Neural cell (in vitro differentiated cells): ENCODE data around the gene TRAPPC3. TPM values are rescaled to one million over a fixed set of nuclear protein-coding genes. Genes with fewer than 3 reads are reported as not detected.

Experiments
- H2AFZ ChIP-seq: fragments of 200-600, 300-800 bp; sonication (generic), shearing (Covaris generic); 2 replicates; pipeline ENCODE4 v1.6.0; 2014; ENCODE audit warnings: low read depth, mild to moderate bottlenecking, antibody characterized with exemption, low read length, moderate library complexity
- H3F3A ChIP-seq: fragments of 200-600 bp; shearing (Covaris generic); 2 replicates; pipeline ENCODE4 v1.6.1; 2016; ENCODE audit warnings: mild to moderate bottlenecking, moderate library complexity, mixed read lengths, antibody characterized with exemption, low read length; ENCODE audit not compliant: insufficient read depth, poor library complexity, severe bottlenecking
- H3K27ac ChIP-seq: fragments of 200-600, 300-800 bp; sonication (generic), shearing (Covaris generic); 2 replicates; pipeline ENCODE4 v1.5.1; 2014; ENCODE audit warnings: mild to moderate bottlenecking, low read length, moderate library complexity
- H3K27me3 ChIP-seq: fragments of 300-800, 200-600 bp; sonication (generic), shearing (Covaris generic); 2 replicates; pipeline ENCODE4 v1.6.0; 2014; ENCODE audit warnings: mild to moderate bottlenecking, low read depth, low read length, moderate library complexity; ENCODE audit not compliant: insufficient read depth
- H3K36me3 ChIP-seq: fragments of 300-800, 200-600 bp; sonication (generic), shearing (Covaris generic); 2 replicates; pipeline ENCODE4 v1.5.1; 2014; ENCODE audit warnings: mild to moderate bottlenecking, antibody characterized with exemption, low read length, moderate library complexity; ENCODE audit not compliant: insufficient read depth
- H3K4me2 ChIP-seq: fragments of 300-800, 200-600 bp; sonication (generic), shearing (Covaris generic); 2 replicates; pipeline ENCODE4 v1.6.0; 2014; ENCODE audit warnings: mild to moderate bottlenecking, low read length
- H3K4me3 ChIP-seq: fragments of 300-800, 200-600 bp; sonication (generic), shearing (Covaris generic); 2 replicates; pipeline ENCODE4 v1.5.1; 2014; ENCODE audit warnings: mild to moderate bottlenecking, low read length, moderate library complexity
- H3K79me2 ChIP-seq: fragments of 200-600 bp; shearing (Covaris generic); replicated peaks from 2 replicates; pipeline ENCODE4 v1.6.0; 2014; ENCODE audit warnings: mild to moderate bottlenecking, low read length, moderate library complexity; ENCODE audit not compliant: insufficient read depth
- H3K9ac ChIP-seq: fragments of 300-800, 200-600 bp; sonication (generic), shearing (Covaris generic); 2 replicates; pipeline ENCODE4 v1.6.1; 2016; ENCODE audit warnings: mild to moderate bottlenecking, low read length, mixed read lengths
- H3K9me2 ChIP-seq: fragments of 200-600 bp; shearing (Covaris generic); 2 replicates; pipeline ENCODE4 v1.6.1; 2016; ENCODE audit warnings: mild to moderate bottlenecking, low read length, mixed read lengths; ENCODE audit not compliant: insufficient read depth
- H3K9me3 ChIP-seq: fragments of 200-600, 300-800 bp; sonication (generic), shearing (Covaris generic); 2 replicates; pipeline ENCODE4 v1.6.1; 2016; ENCODE audit warnings: mild to moderate bottlenecking, mixed run types, low read length, moderate library complexity, mixed read lengths
- H4K20me1 ChIP-seq: fragments of 200-600 bp; shearing (Covaris generic); 2 replicates; pipeline ENCODE4 v1.6.1; 2016; ENCODE audit warnings: mild to moderate bottlenecking, mixed run types; ENCODE audit not compliant: insufficient read depth
- EP300 ChIP-seq: fragments of 450-650 bp; conservative IDR thresholded peaks from 2 replicates; pipeline ENCODE4 v1.6.1; 2014; ENCODE audit warnings: antibody characterized with exemption, mild to moderate bottlenecking, moderate library complexity; ENCODE audit not compliant: poor library complexity, severe bottlenecking
- EZH2 ChIP-seq: fragments of 200-600, 300-800 bp; shearing (Covaris generic), sonication (generic); IDR thresholded peaks from 2 replicates; pipeline ENCODE4 v1.6.1; 2014; ENCODE audit warnings: antibody characterized with exemption, low read length, borderline replicate concordance, mild to moderate bottlenecking; ENCODE audit not compliant: insufficient read depth, poor library complexity, severe bottlenecking
- MXI1 ChIP-seq: fragments of 450-650 bp; conservative IDR thresholded peaks from 2 replicates; pipeline ENCODE4 v1.6.1; 2014; ENCODE audit warnings: antibody characterized with exemption, mild to moderate bottlenecking; ENCODE audit not compliant: poor library complexity, severe bottlenecking
- POLR2AphosphoS5 ChIP-seq: IDR thresholded peaks from 2 replicates; pipeline ENCODE4 v1.6.1; 2012
- RAD21 ChIP-seq: fragments of 450-650 bp; conservative IDR thresholded peaks from 2 replicates; pipeline ENCODE4 v1.6.1; 2014; ENCODE audit warnings: antibody characterized with exemption, mild to moderate bottlenecking, moderate library complexity
- SMC3 ChIP-seq: fragments of 450-650 bp; conservative IDR thresholded peaks from 2 replicates; pipeline ENCODE4 v1.6.1; 2014; ENCODE audit warnings: antibody characterized with exemption, mild to moderate bottlenecking, moderate library complexity; ENCODE audit not compliant: poor library complexity
- TAF1 ChIP-seq: IDR thresholded peaks from 2 replicates; pipeline ENCODE4 v1.6.1; 2012; ENCODE audit warnings: low read depth
- polyA plus RNA-seq: library from polyadenylated mRNA; depleted of rRNA; stranded (reverse); fragments of >200 nt; gene quantifications from 2 replicates; pipeline ENCODE4 v1.2.3, GENCODE V29; 2014
- TF ChIP-seq, protein P1 (sequence below): fragments of 450-650 bp; IDR thresholded peaks from 2 replicates; pipeline ENCODE4 v1.5.1; 2014; ENCODE audit warnings: antibody characterized with exemption, mild to moderate bottlenecking, moderate library complexity; ENCODE audit not compliant: poor library complexity, severe bottlenecking
- TF ChIP-seq, protein P2 (sequence below): IDR thresholded peaks from 2 replicates; pipeline ENCODE4 v1.6.1; 2012; ENCODE audit warnings: borderline replicate concordance

TRAPPC3 gene
- polyA plus RNA-seq, 1 donor from 2014 or later, result 278 TPM

DNA sequence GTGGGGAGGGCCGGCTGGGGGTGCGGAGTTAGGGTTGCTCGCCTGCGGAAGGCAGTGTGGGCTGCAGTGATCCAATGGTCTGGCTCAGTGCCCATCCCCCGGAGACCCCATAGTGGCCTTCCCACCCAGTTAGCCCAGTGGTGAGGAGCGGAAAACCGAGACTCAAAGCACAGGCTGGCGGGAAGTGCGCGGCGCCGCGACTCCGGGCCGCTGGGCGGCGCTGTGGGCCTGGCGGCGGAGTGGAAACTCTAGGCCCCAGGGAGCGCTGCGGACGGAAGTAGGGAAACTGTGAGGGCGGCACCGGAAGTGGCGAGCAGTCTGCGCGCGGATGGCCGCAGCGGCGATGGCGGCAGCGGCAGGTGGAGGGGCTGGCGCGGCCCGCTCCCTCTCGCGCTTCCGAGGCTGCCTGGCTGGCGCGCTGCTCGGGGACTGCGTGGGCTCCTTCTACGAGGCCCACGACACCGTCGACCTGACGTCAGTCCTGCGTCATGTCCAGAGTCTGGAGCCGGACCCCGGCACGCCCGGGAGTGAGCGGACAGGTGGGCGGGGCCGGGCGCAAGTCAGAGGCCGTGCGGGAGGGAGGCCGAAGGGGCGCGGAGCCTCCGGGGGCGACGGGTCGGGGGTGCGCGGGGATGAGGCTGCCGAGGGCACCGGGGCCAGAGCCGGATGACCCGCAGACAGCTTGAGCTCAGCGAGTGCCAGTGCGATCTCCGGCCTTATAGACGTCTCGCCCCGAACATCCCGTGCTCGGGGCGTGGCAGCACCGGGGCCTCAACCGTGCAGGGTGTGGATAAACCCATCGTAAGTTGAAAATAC, 60.5 kb downstream of the TRAPPC3 start, which contains the start of gene ADPRS:
Gene ADPRS, plus strand, starts transcription at position 316 of the 816 bp plus-strand sequence. Its CDS starts 13 bp downstream, at position 329.
- Histone ChIP-seq H3K9me3 (no peaks in the 10 kb centered on the region), H2AFZ (peak within 1 kb of the TSS; percentile 70), H3K79me2 (peaks cover 16% of the 10 kb centered on the region), H3K9me2 (no peaks in the 10 kb centered on the region), H3K27ac (peak within 1 kb of the TSS; percentile 73), H3K4me2 (peak within 1 kb of the TSS; percentile 74), H4K20me1 (no peaks in the 10 kb centered on the region), H3F3A (no peaks in the 10 kb centered on the region), H3K27me3 (no peaks in the 10 kb centered on the region), H3K4me3 (peak within 1 kb of the TSS; percentile 82), H3K9ac (peak within 1 kb of the TSS; percentile 89), H3K36me3 (no peaks in the 10 kb centered on the region)
- TF ChIP-seq MXI1 (peak; percentile 92), SMC3 (peak; percentile 65), POLR2AphosphoS5 (peak; percentile 98), TAF1 (peak; percentile 62), EP300 (peak; percentile 74), RAD21 (peak; percentile 38), EZH2 (no peak)
- TF ChIP-seq, protein P1, sequence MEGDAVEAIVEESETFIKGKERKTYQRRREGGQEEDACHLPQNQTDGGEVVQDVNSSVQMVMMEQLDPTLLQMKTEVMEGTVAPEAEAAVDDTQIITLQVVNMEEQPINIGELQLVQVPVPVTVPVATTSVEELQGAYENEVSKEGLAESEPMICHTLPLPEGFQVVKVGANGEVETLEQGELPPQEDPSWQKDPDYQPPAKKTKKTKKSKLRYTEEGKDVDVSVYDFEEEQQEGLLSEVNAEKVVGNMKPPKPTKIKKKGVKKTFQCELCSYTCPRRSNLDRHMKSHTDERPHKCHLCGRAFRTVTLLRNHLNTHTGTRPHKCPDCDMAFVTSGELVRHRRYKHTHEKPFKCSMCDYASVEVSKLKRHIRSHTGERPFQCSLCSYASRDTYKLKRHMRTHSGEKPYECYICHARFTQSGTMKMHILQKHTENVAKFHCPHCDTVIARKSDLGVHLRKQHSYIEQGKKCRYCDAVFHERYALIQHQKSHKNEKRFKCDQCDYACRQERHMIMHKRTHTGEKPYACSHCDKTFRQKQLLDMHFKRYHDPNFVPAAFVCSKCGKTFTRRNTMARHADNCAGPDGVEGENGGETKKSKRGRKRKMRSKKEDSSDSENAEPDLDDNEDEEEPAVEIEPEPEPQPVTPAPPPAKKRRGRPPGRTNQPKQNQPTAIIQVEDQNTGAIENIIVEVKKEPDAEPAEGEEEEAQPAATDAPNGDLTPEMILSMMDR, result peak; percentile 99
- TF ChIP-seq, protein P2, sequence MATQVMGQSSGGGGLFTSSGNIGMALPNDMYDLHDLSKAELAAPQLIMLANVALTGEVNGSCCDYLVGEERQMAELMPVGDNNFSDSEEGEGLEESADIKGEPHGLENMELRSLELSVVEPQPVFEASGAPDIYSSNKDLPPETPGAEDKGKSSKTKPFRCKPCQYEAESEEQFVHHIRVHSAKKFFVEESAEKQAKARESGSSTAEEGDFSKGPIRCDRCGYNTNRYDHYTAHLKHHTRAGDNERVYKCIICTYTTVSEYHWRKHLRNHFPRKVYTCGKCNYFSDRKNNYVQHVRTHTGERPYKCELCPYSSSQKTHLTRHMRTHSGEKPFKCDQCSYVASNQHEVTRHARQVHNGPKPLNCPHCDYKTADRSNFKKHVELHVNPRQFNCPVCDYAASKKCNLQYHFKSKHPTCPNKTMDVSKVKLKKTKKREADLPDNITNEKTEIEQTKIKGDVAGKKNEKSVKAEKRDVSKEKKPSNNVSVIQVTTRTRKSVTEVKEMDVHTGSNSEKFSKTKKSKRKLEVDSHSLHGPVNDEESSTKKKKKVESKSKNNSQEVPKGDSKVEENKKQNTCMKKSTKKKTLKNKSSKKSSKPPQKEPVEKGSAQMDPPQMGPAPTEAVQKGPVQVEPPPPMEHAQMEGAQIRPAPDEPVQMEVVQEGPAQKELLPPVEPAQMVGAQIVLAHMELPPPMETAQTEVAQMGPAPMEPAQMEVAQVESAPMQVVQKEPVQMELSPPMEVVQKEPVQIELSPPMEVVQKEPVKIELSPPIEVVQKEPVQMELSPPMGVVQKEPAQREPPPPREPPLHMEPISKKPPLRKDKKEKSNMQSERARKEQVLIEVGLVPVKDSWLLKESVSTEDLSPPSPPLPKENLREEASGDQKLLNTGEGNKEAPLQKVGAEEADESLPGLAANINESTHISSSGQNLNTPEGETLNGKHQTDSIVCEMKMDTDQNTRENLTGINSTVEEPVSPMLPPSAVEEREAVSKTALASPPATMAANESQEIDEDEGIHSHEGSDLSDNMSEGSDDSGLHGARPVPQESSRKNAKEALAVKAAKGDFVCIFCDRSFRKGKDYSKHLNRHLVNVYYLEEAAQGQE, result peak; percentile 65

DNA sequence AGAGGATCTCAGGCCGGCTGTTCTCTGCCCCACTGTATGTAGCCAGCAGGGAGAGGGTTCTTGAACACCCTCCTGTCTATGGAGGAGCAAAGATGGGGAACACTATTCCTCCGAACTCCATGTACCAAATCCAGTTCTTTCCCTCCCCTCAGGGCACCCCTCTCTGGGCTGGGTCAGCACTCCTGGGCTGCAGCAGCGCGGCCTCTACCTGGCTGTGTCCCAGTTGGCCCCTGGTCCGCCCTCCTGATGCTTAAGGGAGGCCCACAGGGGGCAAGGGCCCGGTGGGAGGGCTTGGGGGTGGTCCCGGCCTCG, 61.1 kb downstream of the TRAPPC3 start:
- Histone ChIP-seq H3K36me3 (no peaks in the 10 kb centered on the region), H3K9me3 (no peaks in the 10 kb centered on the region), H3K79me2 (peaks cover 16% of the 10 kb centered on the region), H3K4me3 (peak overlapping the region; percentile 82), H3K9ac (no peak overlapping the region), H3K27me3 (no peaks in the 10 kb centered on the region), H3K4me2 (no peak overlapping the region), H3K9me2 (no peaks in the 10 kb centered on the region), H4K20me1 (no peaks in the 10 kb centered on the region), H3K27ac (no peak overlapping the region), H3F3A (no peaks in the 10 kb centered on the region), H2AFZ (no peak overlapping the region)
- TF ChIP-seq EZH2, result no peak
- TF ChIP-seq EP300, result no peak
- TF ChIP-seq RAD21, result no peak
- no peak for TF ChIP-seq SMC3
- TF ChIP-seq, protein P2, result no peak
- TF ChIP-seq, protein P1, result no peak
- TF ChIP-seq MXI1, result no peak
- no peak for TF ChIP-seq TAF1
